ENCODE measurements around the gene PLXNA4.

The PLXNA4 gene

GRCh38 chr7:132162556-132163144, 413.6 kb downstream of the PLXNA4 start:
- no peak overlapping the region for H2AFZ ChIP-seq (ENCODE audit: low read length, unreplicated experiment)
- no peak overlapping the region for H3K4me3 ChIP-seq (ENCODE audit: low read depth, low read length)
- no peaks in the 10 kb centered on the region for H3K4me1 ChIP-seq (ENCODE audit: control insufficient read depth, insufficient read depth, low read length, unreplicated experiment)
- no peaks in the 10 kb centered on the region for H3K27me3 ChIP-seq (ENCODE audit: insufficient read depth, low read length)
- no peaks in the 10 kb centered on the region for H3K79me2 ChIP-seq (ENCODE audit: control insufficient read depth, insufficient read depth, low read length, unreplicated experiment)
- H3K27ac ChIP-seq (ENCODE audit: low read depth, low read length): no peak overlapping the region
- H3K36me3 ChIP-seq (ENCODE audit: insufficient read depth, low read length): no peaks in the 10 kb centered on the region

- Histone ChIP-seq H3K79me2 (ENCODE audit: control insufficient read depth, insufficient read depth, low read length, unreplicated experiment) (no peaks in the 10 kb centered on the region), H3K4me3 (ENCODE audit: low read depth, low read length) (no peak overlapping the region), H3K36me3 (ENCODE audit: insufficient read depth, low read length) (no peaks in the 10 kb centered on the region), H2AFZ (ENCODE audit: low read length, unreplicated experiment) (no peak overlapping the region), H3K4me1 (ENCODE audit: control insufficient read depth, insufficient read depth, low read length, unreplicated experiment) (no peaks in the 10 kb centered on the region), H3K27ac (ENCODE audit: low read depth, low read length) (no peak overlapping the region), H3K27me3 (ENCODE audit: insufficient read depth, low read length) (no peaks in the 10 kb centered on the region)
Observed at GRCh38 chr7:132161976-132162375, 414.3 kb downstream of the PLXNA4 start.

GRCh38 chr7:132161533-132161915, 414.7 kb downstream of the PLXNA4 start:
- no peaks in the 10 kb centered on the region for H3K36me3 ChIP-seq (ENCODE audit: insufficient read depth, low read length)
- no peaks in the 10 kb centered on the region for H3K79me2 ChIP-seq (ENCODE audit: control insufficient read depth, insufficient read depth, low read length, unreplicated experiment)
- no peak overlapping the region for H3K27ac ChIP-seq (ENCODE audit: low read depth, low read length)
- H3K4me3 ChIP-seq (ENCODE audit: low read depth, low read length): no peak overlapping the region
- H2AFZ ChIP-seq (ENCODE audit: low read length, unreplicated experiment): no peak overlapping the region
- no peaks in the 10 kb centered on the region for H3K4me1 ChIP-seq (ENCODE audit: control insufficient read depth, insufficient read depth, low read length, unreplicated experiment)
- H3K27me3 ChIP-seq (ENCODE audit: insufficient read depth, low read length): no peaks in the 10 kb centered on the region

GRCh38 chr7:132160611-132161532, 415.4 kb downstream of the PLXNA4 start:
- H2AFZ ChIP-seq (ENCODE audit: low read length, unreplicated experiment): no peak overlapping the region
- H3K79me2 ChIP-seq (ENCODE audit: control insufficient read depth, insufficient read depth, low read length, unreplicated experiment): no peaks in the 10 kb centered on the region
- no peak overlapping the region for H3K27ac ChIP-seq (ENCODE audit: low read depth, low read length)
- H3K4me3 ChIP-seq (ENCODE audit: low read depth, low read length): no peak overlapping the region
- H3K4me1 ChIP-seq (ENCODE audit: control insufficient read depth, insufficient read depth, low read length, unreplicated experiment): no peaks in the 10 kb centered on the region
- H3K27me3 ChIP-seq (ENCODE audit: insufficient read depth, low read length): no peaks in the 10 kb centered on the region
- H3K36me3 ChIP-seq (ENCODE audit: insufficient read depth, low read length): no peaks in the 10 kb centered on the region

- Histone ChIP-seq H3K4me3 (ENCODE audit: low read depth, low read length) (no peak overlapping the region), H2AFZ (ENCODE audit: low read length, unreplicated experiment) (no peak overlapping the region), H3K4me1 (ENCODE audit: control insufficient read depth, insufficient read depth, low read length, unreplicated experiment) (no peaks in the 10 kb centered on the region), H3K27ac (ENCODE audit: low read depth, low read length) (no peak overlapping the region), H3K36me3 (ENCODE audit: insufficient read depth, low read length) (no peaks in the 10 kb centered on the region), H3K27me3 (ENCODE audit: insufficient read depth, low read length) (no peaks in the 10 kb centered on the region), H3K79me2 (ENCODE audit: control insufficient read depth, insufficient read depth, low read length, unreplicated experiment) (no peaks in the 10 kb centered on the region)
Observed at GRCh38 chr7:132158841-132159240, 417.4 kb downstream of the PLXNA4 start.

- Histone ChIP-seq H3K27me3 (ENCODE audit: insufficient read depth, low read length) (no peaks in the 10 kb centered on the region), H3K79me2 (ENCODE audit: control insufficient read depth, insufficient read depth, low read length, unreplicated experiment) (no peaks in the 10 kb centered on the region), H3K27ac (ENCODE audit: low read depth, low read length) (no peak overlapping the region), H2AFZ (ENCODE audit: low read length, unreplicated experiment) (no peak overlapping the region), H3K36me3 (ENCODE audit: insufficient read depth, low read length) (no peaks in the 10 kb centered on the region), H3K4me3 (ENCODE audit: low read depth, low read length) (no peak overlapping the region), H3K4me1 (ENCODE audit: control insufficient read depth, insufficient read depth, low read length, unreplicated experiment) (no peaks in the 10 kb centered on the region)
Observed at GRCh38 chr7:132158166-132158565, 418.1 kb downstream of the PLXNA4 start.

GRCh38 chr7:132155715-132156114, 420.6 kb downstream of the PLXNA4 start:
- Histone ChIP-seq H3K4me1 (ENCODE audit: control insufficient read depth, insufficient read depth, low read length, unreplicated experiment) (no peaks in the 10 kb centered on the region), H2AFZ (ENCODE audit: low read length, unreplicated experiment) (no peak overlapping the region), H3K4me3 (ENCODE audit: low read depth, low read length) (no peak overlapping the region), H3K27me3 (ENCODE audit: insufficient read depth, low read length) (no peaks in the 10 kb centered on the region), H3K36me3 (ENCODE audit: insufficient read depth, low read length) (no peaks in the 10 kb centered on the region), H3K27ac (ENCODE audit: low read depth, low read length) (no peak overlapping the region), H3K79me2 (ENCODE audit: control insufficient read depth, insufficient read depth, low read length, unreplicated experiment) (no peaks in the 10 kb centered on the region)

- Histone ChIP-seq H2AFZ (ENCODE audit: low read length, unreplicated experiment) (no peak overlapping the region), H3K36me3 (ENCODE audit: insufficient read depth, low read length) (no peaks in the 10 kb centered on the region), H3K27me3 (ENCODE audit: insufficient read depth, low read length) (no peaks in the 10 kb centered on the region), H3K27ac (ENCODE audit: low read depth, low read length) (no peak overlapping the region), H3K79me2 (ENCODE audit: control insufficient read depth, insufficient read depth, low read length, unreplicated experiment) (no peaks in the 10 kb centered on the region), H3K4me3 (ENCODE audit: low read depth, low read length) (no peak overlapping the region), H3K4me1 (ENCODE audit: control insufficient read depth, insufficient read depth, low read length, unreplicated experiment) (no peaks in the 10 kb centered on the region)
Observed at GRCh38 chr7:132154695-132155471, 421.4 kb downstream of the PLXNA4 start.

GRCh38 chr7:132154248-132154647, 422.0 kb downstream of the PLXNA4 start:
- Histone ChIP-seq H3K27ac (ENCODE audit: low read depth, low read length) (no peak overlapping the region), H3K36me3 (ENCODE audit: insufficient read depth, low read length) (no peaks in the 10 kb centered on the region), H3K27me3 (ENCODE audit: insufficient read depth, low read length) (no peaks in the 10 kb centered on the region), H3K79me2 (ENCODE audit: control insufficient read depth, insufficient read depth, low read length, unreplicated experiment) (no peaks in the 10 kb centered on the region), H2AFZ (ENCODE audit: low read length, unreplicated experiment) (no peak overlapping the region), H3K4me3 (ENCODE audit: low read depth, low read length) (no peak overlapping the region), H3K4me1 (ENCODE audit: control insufficient read depth, insufficient read depth, low read length, unreplicated experiment) (no peaks in the 10 kb centered on the region)

- Histone ChIP-seq H3K4me1 (ENCODE audit: control insufficient read depth, insufficient read depth, low read length, unreplicated experiment) (no peaks in the 10 kb centered on the region), H3K4me3 (ENCODE audit: low read depth, low read length) (no peak overlapping the region), H3K79me2 (ENCODE audit: control insufficient read depth, insufficient read depth, low read length, unreplicated experiment) (no peaks in the 10 kb centered on the region), H3K27ac (ENCODE audit: low read depth, low read length) (no peak overlapping the region), H3K27me3 (ENCODE audit: insufficient read depth, low read length) (no peaks in the 10 kb centered on the region), H2AFZ (ENCODE audit: low read length, unreplicated experiment) (no peak overlapping the region), H3K36me3 (ENCODE audit: insufficient read depth, low read length) (no peaks in the 10 kb centered on the region)
Observed at GRCh38 chr7:132152131-132152889, 424.0 kb downstream of the PLXNA4 start.
